K562 (cell line): ENCODE measurements around the gene CKAP5. TPM values are rescaled to one million over a fixed set of nuclear protein-coding genes. Genes with fewer than 3 reads are reported as not detected.

ENCODE experiments used
- ATF7 ChIP-seq: fragments of 450-650 bp; IDR thresholded peaks from 2 replicates; pipeline ENCODE4 v1.7.1; 2014; ENCODE audit warnings: mild to moderate bottlenecking, moderate library complexity
- BHLHE40 ChIP-seq: IDR thresholded peaks from 2 replicates; pipeline ENCODE4 v1.6.1; 2011; ENCODE audit warnings: low read length, improper control_type of control experiment
- BRD4 ChIP-seq: fragments of 200-600 bp; sonication (generic); IDR thresholded peaks from 2 replicates; pipeline ENCODE4 v1.6.1; 2017; ENCODE audit warnings: inconsistent platforms
- CHCHD3 ChIP-seq: fragments of 250-450 bp; sonication (Bioruptor Pico); IDR thresholded peaks from 2 replicates; pipeline ENCODE4 v2.1.2; 2022; ENCODE audit warnings: mild to moderate bottlenecking
- CREBBP ChIP-seq: IDR thresholded peaks from one replicate; pipeline ENCODE4 v1.6.1; 2012; ENCODE audit warnings: low read depth, mild to moderate bottlenecking, control low read depth, inconsistent platforms, low read length
- E2F5 ChIP-seq: sonication (generic); formaldehyde crosslinking; IDR thresholded peaks from 2 replicates; pipeline ENCODE4 v1.8.0; 2022; ENCODE audit warnings: mild to moderate bottlenecking, missing genetic modification reagents
- EP400 ChIP-seq: fragments of 450-650 bp; IDR thresholded peaks from 2 replicates; pipeline ENCODE4 v1.6.1; 2017; ENCODE audit warnings: antibody characterized with exemption, mild to moderate bottlenecking, moderate library complexity
- ETV6 ChIP-seq, 3 experiments: fragments of 150-350 bp in 1 of 3; sonication (generic) in 1 of 3; formaldehyde crosslinking in 1 of 3; IDR thresholded peaks; 2 replicates each; pipeline versions ENCODE4 v1.6.1 to v1.8.0; 2014 to 2022; ENCODE audit warnings: borderline replicate concordance in 2 of 3, low read depth in 2 of 3, antibody characterized with exemption in 1 of 3, low read length in 1 of 3, mild to moderate bottlenecking in 1 of 3, missing genetic modification reagents in 1 of 3
- FOSL1 ChIP-seq: fragments of 200-800 bp; sonication (Bioruptor generic); conservative IDR thresholded peaks from 2 replicates; pipeline ENCODE4 v1.6.1; 2016; ENCODE audit warnings: missing genetic modification characterization, missing compliant biosample characterization
- FOXJ2 ChIP-seq: fragments of 200-800 bp; sonication (Bioruptor generic); IDR thresholded peaks from 2 replicates; pipeline ENCODE4 v1.6.1; 2016; ENCODE audit warnings: missing genetic modification characterization, missing compliant biosample characterization
- FOXO4 ChIP-seq: fragments of 450-650 bp; formaldehyde crosslinking; IDR thresholded peaks from 2 replicates; pipeline ENCODE4 v1.4.0; 2020; ENCODE audit warnings: mild to moderate bottlenecking, moderate library complexity
- GABPB1 ChIP-seq: sonication (generic); formaldehyde crosslinking; IDR thresholded peaks from 2 replicates; pipeline ENCODE4 v1.8.0; 2022; ENCODE audit warnings: mild to moderate bottlenecking, missing genetic modification reagents
- HLTF ChIP-seq: fragments of 450-650 bp; IDR thresholded peaks from 2 replicates; pipeline ENCODE4 v1.6.1; 2016
- JUN ChIP-seq, 2 experiments: sonication (generic) in 1 of 2; formaldehyde crosslinking in 1 of 2; IDR thresholded peaks; 2 replicates each; pipeline versions ENCODE4 v1.6.1 to v1.8.0; 2012 to 2022; ENCODE audit warnings: borderline replicate concordance in 2 of 2, mild to moderate bottlenecking in 2 of 2, improper control_type of control experiment in 1 of 2, low read depth in 1 of 2, low read length in 1 of 2, missing genetic modification reagents in 1 of 2
- MCM3 ChIP-seq: fragments of 450-650 bp; IDR thresholded peaks from 2 replicates; pipeline ENCODE4 v1.6.1; 2016
- NONO ChIP-seq, 2 experiments: fragments of 200-400 bp in 1 of 2; fragments of 450-650 bp in 1 of 2; formaldehyde crosslinking in 1 of 2; IDR thresholded peaks; 2 replicates each; pipeline ENCODE4 v1.6.1; 2017; ENCODE audit warnings: low read depth in 2 of 2, mild to moderate bottlenecking in 2 of 2, moderate library complexity in 2 of 2, low read length in 1 of 2
- PHB2 ChIP-seq: fragments of 450-650 bp; IDR thresholded peaks from 2 replicates; pipeline ENCODE4 v1.6.1; 2017; ENCODE audit warnings: low read depth
- RBFOX2 ChIP-seq: fragments of 200-400 bp; formaldehyde crosslinking; IDR thresholded peaks from 2 replicates; pipeline ENCODE4 v1.6.1; 2017; ENCODE audit warnings: low read depth, mild to moderate bottlenecking, low read length, moderate library complexity
- SP2 ChIP-seq: IDR thresholded peaks from 2 replicates; pipeline ENCODE4 v1.6.1; 2011; ENCODE audit warnings: mild to moderate bottlenecking, low read depth, low read length, moderate library complexity; ENCODE audit not compliant: poor library complexity, severe bottlenecking; ENCODE audit errors: extremely low read depth
- TBL1XR1 ChIP-seq, 2 experiments: IDR thresholded peaks; 2 replicates each; pipeline ENCODE4 v1.6.1; 2012; ENCODE audit warnings: improper control_type of control experiment in 2 of 2, low read length in 2 of 2, mild to moderate bottlenecking in 1 of 2
- TCF7 ChIP-seq: sonication (generic); IDR thresholded peaks from 2 replicates; pipeline ENCODE4 v1.6.1; 2016; ENCODE audit warnings: antibody characterized with exemption, borderline replicate concordance
- TRIM24 ChIP-seq, 2 experiments: fragments of 450-650 bp; IDR thresholded peaks; 2 replicates each; pipeline ENCODE4 v1.6.1; 2016
- ZNF280B ChIP-seq: fragments of 250-450 bp; sonication (Bioruptor Pico); IDR thresholded peaks from 2 replicates; pipeline ENCODE4 v1.5.1; 2021; ENCODE audit warnings: mild to moderate bottlenecking
- ZNF384 ChIP-seq: IDR thresholded peaks from 2 replicates; pipeline ENCODE4 v1.6.1; 2012; ENCODE audit warnings: low read depth, low read length, improper control_type of control experiment
- ZNF785 ChIP-seq: fragments of 250-450 bp; sonication (Bioruptor Pico); IDR thresholded peaks from 2 replicates; pipeline ENCODE4 v1.4.0; 2020; ENCODE audit warnings: mild to moderate bottlenecking
- polyA plus RNA-seq, 8 experiments: library from polyadenylated mRNA; depleted of rRNA in 4 of 8; stranded (reverse) in 5 of 8; unstranded in 3 of 8; fragments of >200 nt; fragmentation: Nextera tagmentation in 2 of 8; fragmentation: Illumina TruSeq in 1 of 8; extraction: Ambion mirVana in 2 of 8; extraction: Trizol in 1 of 8; gene quantifications; 2 replicates each; pipeline versions ENCODE4 v1.2.1 to v1.2.3, GENCODE V29; 2011 to 2014; ENCODE audit warnings: inconsistent platforms in 1 of 8, missing spikeins in 1 of 8
- total RNA-seq, 7 experiments: library from RNA; depleted of rRNA in 6 of 7; stranded (reverse); fragments of >200 nt in 6 of 7; fragmentation: Illumina TruSeq in 2 of 7; extraction: Trizol in 2 of 7; gene quantifications; 2 replicates each; pipeline versions ENCODE4 v1.2.1 to v1.2.3, GENCODE V29; 2011 to 2021; ENCODE audit warnings: low replicate concordance in 1 of 7

Gene CKAP5
- total and polyA plus RNA-seq, 9 of the 15 experiments (the other 6 are each of a cell fraction or from before 2014, with no cell fraction given), result 60.1 to 239 (median 139) TPM

DNA sequence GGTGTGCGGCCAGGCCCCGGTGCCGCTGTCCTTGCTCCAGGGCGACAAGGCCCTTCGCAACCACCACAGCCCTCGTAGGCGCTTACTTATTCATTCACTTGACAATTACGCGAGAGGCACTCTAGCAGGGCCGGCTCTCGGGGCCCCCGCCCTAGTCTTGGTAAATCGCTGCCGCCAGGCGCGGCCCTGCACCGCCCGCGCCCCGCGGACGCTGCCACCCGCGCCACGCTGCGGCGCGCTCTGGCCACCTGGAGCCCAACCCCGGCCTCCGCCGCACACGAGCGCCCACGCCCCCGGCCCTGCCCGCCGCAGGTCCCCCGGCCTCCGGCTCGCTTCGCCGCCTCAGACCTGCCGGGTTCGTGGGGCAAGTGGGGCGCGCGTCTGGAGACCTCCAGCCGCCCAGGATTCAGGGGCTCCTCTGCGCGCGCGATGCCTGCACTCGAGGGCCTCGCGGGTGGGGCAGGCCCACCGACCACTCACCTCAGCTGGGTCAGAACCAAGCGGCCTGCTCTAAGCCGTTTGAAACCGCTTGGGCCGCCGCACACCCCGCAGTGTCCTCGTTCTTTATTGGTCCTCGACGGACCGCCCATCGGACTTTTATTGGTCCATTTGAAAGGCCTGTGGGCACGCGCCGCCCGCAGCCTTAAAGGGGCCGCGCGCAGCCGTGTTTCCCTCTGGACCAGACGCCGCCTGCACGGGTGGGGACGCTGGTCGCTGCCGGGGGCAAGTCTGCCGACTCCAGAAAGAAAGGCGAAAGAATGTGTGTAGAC lies at the start of gene CKAP5 (continued):
- TF ChIP-seq FOXJ2 (tag), result no peak
- TF ChIP-seq NONO (IDR thresholded peaks at IDR 0.05; ENCODE audit: low read depth in 2 of 2, low read length in 1 of 2), result peak in 1 of 2 experiments; percentile 51; a peak in 1 of 4 replicates
- TF ChIP-seq BHLHE40, result peak; percentile 91
- no peak for TF ChIP-seq ZNF785 (CRISPR knock-in tag)
- no peak for TF ChIP-seq FOXO4 (CRISPR knock-in tag)
- no peak for TF ChIP-seq SP2
- no peak for TF ChIP-seq CREBBP
- TF ChIP-seq ZNF280B (CRISPR knock-in tag), result no peak
- no peak for TF ChIP-seq PHB2
- TF ChIP-seq E2F5 (CRISPR knock-in tag), result no peak
- peak; percentile 98 for TF ChIP-seq RBFOX2
- no peak for TF ChIP-seq MCM3
- no peak for TF ChIP-seq TCF7
- peak; percentile 60 for TF ChIP-seq ATF7
- TF ChIP-seq ZNF384, result no peak; the same call in 1 of the 2 replicates
- TF ChIP-seq EP400, result peak; percentile 99
- 0 out of 2 replicates have a peak, but pooled peaks have one; percentile 18 for TF ChIP-seq JUN (IDR thresholded peaks at IDR 0.05; ENCODE audit: borderline replicate concordance, low read depth, low read length)
- no peak for TF ChIP-seq JUN (CRISPR knock-in tag; IDR thresholded peaks at IDR 0.05; ENCODE audit: borderline replicate concordance)
- no peak for TF ChIP-seq TBL1XR1 (IDR thresholded peaks at IDR 0.05; ENCODE audit: low read length in 2 of 2)
- 0 out of 2 replicates have a peak, but pooled peaks have one; percentile 39 for TF ChIP-seq BRD4
- no peak for TF ChIP-seq ETV6 (IDR thresholded peaks at IDR 0.05; ENCODE audit: borderline replicate concordance in 1 of 2, low read depth in 2 of 2, low read length in 1 of 2)
- 0 out of 2 replicates have a peak, but pooled peaks have one; percentile 56 for TF ChIP-seq ETV6 (CRISPR knock-in tag; IDR thresholded peaks at IDR 0.05; ENCODE audit: borderline replicate concordance)
- no peak for TF ChIP-seq FOSL1 (tag)
- TF ChIP-seq CHCHD3 (CRISPR knock-in tag), result no peak
- TF ChIP-seq HLTF, result no peak
- peak in 1 of 2 experiments; percentile 23; a peak in 1 of 4 replicates for TF ChIP-seq TRIM24 (IDR thresholded peaks at IDR 0.05)
- TF ChIP-seq GABPB1 (CRISPR knock-in tag), result 0 out of 2 replicates have a peak, but pooled peaks have one; percentile 50
